ENCODE data around the gene HLF.

- no peak for TF ChIP-seq POLR2A (IDR thresholded peaks at IDR 0.05; ENCODE audit: borderline replicate concordance, extremely low read depth, insufficient read depth, insufficient read length)
- no peak for TF ChIP-seq REST (IDR thresholded peaks at IDR 0.05; ENCODE audit: low read depth)
- TF ChIP-seq CTCF (IDR thresholded peaks at IDR 0.05 in 2 of 3, conservative IDR thresholded peaks at IDR 0.05 in 1 of 3; ENCODE audit: borderline replicate concordance in 1 of 3, insufficient read depth in 1 of 3, low read depth in 2 of 3, low read length in 2 of 3) = no peak
- no peak for TF ChIP-seq RAD21 (IDR thresholded peaks at IDR 0.05; ENCODE audit: low read depth)
- TF ChIP-seq EZH2phosphoT487 (IDR thresholded peaks at IDR 0.05; ENCODE audit: borderline replicate concordance) = no peak
- TF ChIP-seq CEBPB (IDR thresholded peaks at IDR 0.05; ENCODE audit: low read depth) = no peak
- no peak for TF ChIP-seq POLR2AphosphoS5 (IDR thresholded peaks at IDR 0.05; ENCODE audit: low read depth, low read length)
Measured at GRCh38 chr17:55246583-55246982, 18.2 kb upstream of the HLF start.

All from HCT116 (cell line).